ENCODE results near the gene PTPRF.

DNA sequence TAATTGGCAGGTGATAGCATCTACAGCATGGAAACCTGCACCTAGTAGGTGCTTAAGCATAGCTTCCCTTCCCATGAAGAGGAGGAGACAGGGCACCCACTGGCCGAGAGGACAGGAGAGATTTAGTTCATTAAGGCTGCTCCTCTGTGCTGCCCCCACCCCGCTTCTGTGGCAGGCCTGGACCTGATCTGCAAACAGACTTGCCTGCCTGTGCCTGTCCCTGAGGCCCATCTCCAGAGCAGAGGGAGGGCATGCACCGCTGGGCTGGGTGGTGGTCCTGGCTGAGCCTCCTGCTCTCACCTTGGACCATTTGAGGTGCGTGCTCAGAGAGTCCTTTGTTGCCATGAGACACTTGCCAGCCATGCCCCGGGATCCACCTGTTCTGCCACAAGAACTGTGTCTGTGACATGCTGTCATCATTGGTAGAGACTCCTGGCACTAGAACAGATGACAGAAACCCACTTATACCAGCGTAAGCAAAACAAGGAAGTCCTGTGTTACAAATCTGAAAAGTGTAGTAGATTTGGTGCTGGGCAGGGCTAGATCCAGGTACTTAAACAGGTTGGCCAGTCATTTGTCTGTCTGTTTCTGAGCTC, 55.6 kb downstream of the PTPRF start:
- TF ChIP-seq, protein P1, sequence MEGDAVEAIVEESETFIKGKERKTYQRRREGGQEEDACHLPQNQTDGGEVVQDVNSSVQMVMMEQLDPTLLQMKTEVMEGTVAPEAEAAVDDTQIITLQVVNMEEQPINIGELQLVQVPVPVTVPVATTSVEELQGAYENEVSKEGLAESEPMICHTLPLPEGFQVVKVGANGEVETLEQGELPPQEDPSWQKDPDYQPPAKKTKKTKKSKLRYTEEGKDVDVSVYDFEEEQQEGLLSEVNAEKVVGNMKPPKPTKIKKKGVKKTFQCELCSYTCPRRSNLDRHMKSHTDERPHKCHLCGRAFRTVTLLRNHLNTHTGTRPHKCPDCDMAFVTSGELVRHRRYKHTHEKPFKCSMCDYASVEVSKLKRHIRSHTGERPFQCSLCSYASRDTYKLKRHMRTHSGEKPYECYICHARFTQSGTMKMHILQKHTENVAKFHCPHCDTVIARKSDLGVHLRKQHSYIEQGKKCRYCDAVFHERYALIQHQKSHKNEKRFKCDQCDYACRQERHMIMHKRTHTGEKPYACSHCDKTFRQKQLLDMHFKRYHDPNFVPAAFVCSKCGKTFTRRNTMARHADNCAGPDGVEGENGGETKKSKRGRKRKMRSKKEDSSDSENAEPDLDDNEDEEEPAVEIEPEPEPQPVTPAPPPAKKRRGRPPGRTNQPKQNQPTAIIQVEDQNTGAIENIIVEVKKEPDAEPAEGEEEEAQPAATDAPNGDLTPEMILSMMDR (IDR thresholded peaks at IDR 0.05; ENCODE audit: low read depth, low read length): no peak
- TF ChIP-seq EZH2phosphoT487 (IDR thresholded peaks at IDR 0.05; ENCODE audit: low read depth): no peak

All from OCI-LY3 (cell line).